NT2/D1 (cell line): ENCODE measurements around the gene SNED1.

Source experiments
- SUZ12 ChIP-seq: IDR thresholded peaks from 2 replicates; pipeline ENCODE4 v1.6.1; 2011; ENCODE audit not compliant: insufficient read length, insufficient read depth; ENCODE audit errors: extremely low read depth
- YY1 ChIP-seq: IDR thresholded peaks from 2 replicates; pipeline ENCODE4 v1.6.1; 2011; ENCODE audit not compliant: insufficient read length, insufficient read depth
- ZNF274 ChIP-seq: IDR thresholded peaks from 2 replicates; pipeline ENCODE4 v1.6.1; 2011; ENCODE audit warnings: mild to moderate bottlenecking, low read depth, low read length

- TF ChIP-seq ZNF274 (no peak), YY1 (no peak), SUZ12 (no peak)
These were observed 33.6 kb upstream of the SNED1 start for GRCh38 chr2:240964704-240965295.
